ENCODE measurements around the gene HTT.

Gene HTT

GRCh38 chr4:3035249-3035648 is 39.2 kb upstream of the HTT start:
- no peak for TF ChIP-seq CTCF (IDR thresholded peaks at IDR 0.05)

GRCh38 chr4:3035674-3036073 is 38.8 kb upstream of the HTT start:
- TF ChIP-seq CTCF (IDR thresholded peaks at IDR 0.05) = no peak

DNA sequence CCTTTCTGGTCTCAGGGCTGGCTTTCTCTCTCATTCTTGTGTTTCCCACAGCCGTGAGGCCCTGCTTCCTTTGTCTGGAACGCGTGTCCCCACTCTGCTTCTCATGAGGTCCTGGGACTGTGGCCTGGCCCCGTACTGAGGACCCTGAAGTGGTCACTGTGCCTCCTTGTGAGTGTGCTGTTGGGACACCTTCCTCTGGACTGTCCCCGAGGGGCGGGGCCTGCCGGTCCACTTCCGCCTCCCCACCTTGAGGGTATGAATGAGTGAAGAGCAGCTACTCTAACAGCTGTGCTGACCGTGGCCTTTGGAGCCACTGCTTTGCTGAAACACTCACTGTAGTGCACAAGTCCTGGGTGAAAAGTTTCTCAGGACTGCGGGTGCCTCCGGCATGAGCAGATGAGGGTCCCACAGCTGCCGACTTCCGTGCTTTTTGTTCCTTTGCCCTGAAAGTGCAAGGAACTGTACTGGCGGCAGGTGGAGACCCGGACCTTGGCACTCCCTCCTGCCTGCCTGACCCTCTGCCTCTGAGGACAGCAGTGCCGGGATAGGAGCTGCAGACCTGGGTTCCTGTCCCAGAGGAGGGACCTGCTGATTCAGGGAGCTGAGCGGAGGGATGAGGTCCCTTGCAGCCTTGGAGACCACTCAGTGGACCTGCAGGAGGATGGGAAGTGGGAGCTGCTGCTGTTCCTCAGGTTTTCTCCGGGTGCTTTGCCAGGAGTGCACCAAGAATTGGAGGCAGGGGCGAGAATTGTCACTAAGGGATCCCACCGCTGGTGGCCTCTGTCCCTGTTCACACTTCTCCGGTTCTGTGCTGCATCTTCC is 38.1 kb upstream of the HTT start:
- TF ChIP-seq CTCF (IDR thresholded peaks at IDR 0.05) = no peak

GRCh38 chr4:3037957-3038461 is 36.5 kb upstream of the HTT start:
- TF ChIP-seq CTCF (IDR thresholded peaks at IDR 0.05) = no peak

DNA sequence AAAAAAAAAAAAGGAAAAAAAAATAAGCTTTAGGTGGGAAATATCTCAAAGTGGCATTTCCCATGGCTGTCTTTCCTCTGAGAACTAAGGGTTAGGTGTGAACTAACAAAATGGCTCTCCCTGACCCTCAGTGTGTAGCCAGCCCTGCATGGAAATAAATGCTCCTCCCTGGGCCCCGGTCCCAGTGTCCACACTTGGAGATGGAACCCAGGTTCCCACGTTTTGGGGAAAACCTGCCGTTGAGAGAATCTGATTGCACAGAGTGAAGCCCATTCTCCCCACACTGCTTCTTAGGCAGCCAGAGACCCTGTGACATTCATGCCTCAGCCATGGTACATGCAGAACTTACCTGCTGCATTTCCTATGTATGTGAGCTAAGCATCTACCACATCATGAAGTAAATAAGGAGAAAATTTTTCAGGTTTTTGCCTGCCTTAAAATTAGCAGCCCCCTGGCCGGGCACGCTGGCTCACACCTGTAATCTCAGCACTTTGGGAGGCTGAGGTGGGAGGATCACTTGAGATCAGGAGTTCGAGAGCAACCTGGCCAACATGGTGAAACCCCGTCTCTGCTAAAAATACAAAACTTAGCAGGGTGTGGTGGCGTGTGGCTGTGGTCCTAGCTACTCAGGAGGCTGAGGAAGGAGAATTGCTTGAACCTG is 34.6 kb upstream of the HTT start:
- TF ChIP-seq CTCF (IDR thresholded peaks at IDR 0.05) = no peak

GRCh38 chr4:3040452-3041191 is 33.9 kb upstream of the HTT start:
- no peak for TF ChIP-seq CTCF (IDR thresholded peaks at IDR 0.05)

Data from LNCAP (cell line).